ENCODE results near the gene SNRNP25.
"Not testable (repeated sequence)": the region's sequence is repeated elsewhere in the genome, so short reads cannot be mapped to it uniquely, and the experiment has no call there.

The SNRNP25 gene

GRCh38 chr16:25926-26348 lies 27.7 kb upstream of the SNRNP25 start:
- H3K4me3 ChIP-seq (ENCODE audit: control insufficient read depth in 1 of 7, extremely low read depth in 1 of 7, insufficient read depth in 4 of 7, low read depth in 2 of 7, low read length in 6 of 7); DNase-seq; POLR2A ChIA-PET; H3K36me3 ChIP-seq (ENCODE audit: control insufficient read depth in 4 of 4, insufficient read depth in 4 of 4, low read length in 3 of 4); H3K4me1 ChIP-seq (ENCODE audit: control extremely low read depth in 1 of 4, control insufficient read depth in 4 of 4, insufficient read depth in 4 of 4, low read length in 3 of 4); H3K9me3 ChIP-seq (ENCODE audit: control extremely low read depth in 1 of 5, control insufficient read depth in 4 of 5, insufficient read depth in 2 of 5, low read depth in 1 of 5, low read length in 4 of 5); H3K27ac ChIP-seq (ENCODE audit: insufficient read depth in 1 of 2, low read depth in 1 of 2, low read length in 2 of 2, poor library complexity in 1 of 2, severe bottlenecking in 2 of 2); H3K27me3 ChIP-seq (replicated peaks in 2 of 5; ENCODE audit: control insufficient read depth in 4 of 5, insufficient read depth in 5 of 5, low read length in 4 of 5); CTCF ChIA-PET: not testable (repeated sequence)
- no CpG with 5 or more reads among the region's 5 CpGs for WGBS (ENCODE audit: insufficient coverage)

- peaks cover 0 to 17% (median 16%) of the 10 kb centered on the region in 4 experiments for H3K4me1 ChIP-seq (ENCODE audit: control extremely low read depth in 1 of 4, control insufficient read depth in 4 of 4, insufficient read depth in 4 of 4, low read length in 3 of 4)
Observed at GRCh38 chr16:30627-31026, 23.0 kb upstream of the SNRNP25 start.

GRCh38 chr16:33154-33876 lies 20.3 kb upstream of the SNRNP25 start:
- H3K4me3 ChIP-seq (ENCODE audit: control insufficient read depth in 1 of 7, extremely low read depth in 1 of 7, insufficient read depth in 4 of 7, low read depth in 2 of 7, low read length in 6 of 7); H3K27ac ChIP-seq (ENCODE audit: insufficient read depth in 1 of 2, low read depth in 1 of 2, low read length in 2 of 2, poor library complexity in 1 of 2, severe bottlenecking in 2 of 2); H3K9me3 ChIP-seq (ENCODE audit: control extremely low read depth in 1 of 5, control insufficient read depth in 4 of 5, insufficient read depth in 2 of 5, low read depth in 1 of 5, low read length in 4 of 5); POLR2A ChIA-PET; H3K27me3 ChIP-seq (replicated peaks in 2 of 5; ENCODE audit: control insufficient read depth in 4 of 5, insufficient read depth in 5 of 5, low read length in 4 of 5); DNase-seq: not testable (repeated sequence)
- peaks cover 0 to 23% (median 19%) of the 10 kb centered on the region in 4 experiments for H3K4me1 ChIP-seq (ENCODE audit: control extremely low read depth in 1 of 4, control insufficient read depth in 4 of 4, insufficient read depth in 4 of 4, low read length in 3 of 4)
- 100% methylated on average over 1 of the region's 8 CpGs for WGBS (ENCODE audit: insufficient coverage)
- CTCF ChIA-PET: interaction anchor here (2.0 kb wide), 1 partner anchor 33 kb away, joined by 7 read pairs; no protein-coding TSS in a partner anchor
- H3K36me3 ChIP-seq (ENCODE audit: control insufficient read depth in 4 of 4, insufficient read depth in 4 of 4, low read length in 3 of 4): peaks cover 0 to 13% (median 2%) of the 10 kb centered on the region in 4 experiments

More at GRCh38 chr16:30627-31026, 23.0 kb upstream of the SNRNP25 start:
- H3K36me3 ChIP-seq (ENCODE audit: control insufficient read depth in 4 of 4, insufficient read depth in 4 of 4, low read length in 3 of 4); H3K9me3 ChIP-seq (ENCODE audit: control extremely low read depth in 1 of 5, control insufficient read depth in 4 of 5, insufficient read depth in 2 of 5, low read depth in 1 of 5, low read length in 4 of 5); CTCF ChIA-PET; H3K27me3 ChIP-seq (replicated peaks in 2 of 5; ENCODE audit: control insufficient read depth in 4 of 5, insufficient read depth in 5 of 5, low read length in 4 of 5); H3K27ac ChIP-seq (ENCODE audit: insufficient read depth in 1 of 2, low read depth in 1 of 2, low read length in 2 of 2, poor library complexity in 1 of 2, severe bottlenecking in 2 of 2); H3K4me3 ChIP-seq (ENCODE audit: control insufficient read depth in 1 of 7, extremely low read depth in 1 of 7, insufficient read depth in 4 of 7, low read depth in 2 of 7, low read length in 6 of 7); POLR2A ChIA-PET; DNase-seq: not testable (repeated sequence)
- no CpG with 5 or more reads among the region's 7 CpGs for WGBS (ENCODE audit: insufficient coverage)

- CTCF ChIA-PET: interaction anchor here (1.5 to 2.0 kb wide), 2 partner anchors 13 to 32 kb away, joined by 3 to 7 read pairs; no protein-coding TSS in a partner anchor
- peaks cover 0 to 31% (median 22%) of the 10 kb centered on the region in 4 experiments for H3K4me1 ChIP-seq (ENCODE audit: control extremely low read depth in 1 of 4, control insufficient read depth in 4 of 4, insufficient read depth in 4 of 4, low read length in 3 of 4)
- no peaks in the 10 kb centered on the region for H3K27me3 ChIP-seq (replicated peaks in 2 of 5; ENCODE audit: control insufficient read depth in 4 of 5, insufficient read depth in 5 of 5, low read length in 4 of 5)
- no peak overlapping the region for H3K27ac ChIP-seq (ENCODE audit: insufficient read depth in 1 of 2, low read depth in 1 of 2, low read length in 2 of 2, poor library complexity in 1 of 2, severe bottlenecking in 2 of 2)
- H3K4me3 ChIP-seq (ENCODE audit: control insufficient read depth in 1 of 7, extremely low read depth in 1 of 7, insufficient read depth in 4 of 7, low read depth in 2 of 7, low read length in 6 of 7): peak overlapping the region in 1 of 7 experiments; percentile 36
- no peak for DNase-seq
- H3K36me3 ChIP-seq (ENCODE audit: control insufficient read depth in 4 of 4, insufficient read depth in 4 of 4, low read length in 3 of 4): peaks cover 0 to 19% (median 2%) of the 10 kb centered on the region in 4 experiments
- POLR2A ChIA-PET: no interaction called here
- H3K9me3 ChIP-seq (ENCODE audit: control extremely low read depth in 1 of 5, control insufficient read depth in 4 of 5, insufficient read depth in 2 of 5, low read depth in 1 of 5, low read length in 4 of 5): no peaks in the 10 kb centered on the region
- WGBS (ENCODE audit: insufficient coverage): 95% methylated on average over 13 of the region's 21 CpGs
Observed at GRCh38 chr16:33877-34647, 19.6 kb upstream of the SNRNP25 start.

- ChIA-PET CTCF (interaction anchor here (1.5 to 2.0 kb wide), 2 partner anchors 12 to 31 kb away, joined by 3 to 7 read pairs; no protein-coding TSS in a partner anchor), POLR2A (no interaction called here)
- Histone ChIP-seq H3K4me3 (ENCODE audit: control insufficient read depth in 1 of 7, extremely low read depth in 1 of 7, insufficient read depth in 4 of 7, low read depth in 2 of 7, low read length in 6 of 7) (peak overlapping the region in 2 of 7 experiments; percentile 36 to 40), H3K27me3 (replicated peaks in 2 of 5; ENCODE audit: control insufficient read depth in 4 of 5, insufficient read depth in 5 of 5, low read length in 4 of 5) (no peaks in the 10 kb centered on the region), H3K9me3 (ENCODE audit: control extremely low read depth in 1 of 5, control insufficient read depth in 4 of 5, insufficient read depth in 2 of 5, low read depth in 1 of 5, low read length in 4 of 5) (no peaks in the 10 kb centered on the region), H3K4me1 (ENCODE audit: control extremely low read depth in 1 of 4, control insufficient read depth in 4 of 4, insufficient read depth in 4 of 4, low read length in 3 of 4) (peaks cover 0 to 36% (median 24%) of the 10 kb centered on the region in 4 experiments), H3K27ac (ENCODE audit: insufficient read depth in 1 of 2, low read depth in 1 of 2, low read length in 2 of 2, poor library complexity in 1 of 2, severe bottlenecking in 2 of 2) (no peak overlapping the region), H3K36me3 (ENCODE audit: control insufficient read depth in 4 of 4, insufficient read depth in 4 of 4, low read length in 3 of 4) (peaks cover 0 to 24% (median 2%) of the 10 kb centered on the region in 4 experiments)
- no peak for DNase-seq
- 27% methylated on average over 6 of the region's 6 CpGs for WGBS (ENCODE audit: insufficient coverage)
Observed at GRCh38 chr16:34648-34987, 19.0 kb upstream of the SNRNP25 start.

GRCh38 chr16:35011-35677 lies 18.5 kb upstream of the SNRNP25 start:
- H3K27me3 ChIP-seq (replicated peaks in 2 of 5; ENCODE audit: control insufficient read depth in 4 of 5, insufficient read depth in 5 of 5, low read length in 4 of 5): no peaks in the 10 kb centered on the region
- ChIA-PET CTCF (interaction anchor here (1.5 to 2.0 kb wide), 2 partner anchors 12 to 31 kb away, joined by 3 to 7 read pairs; no protein-coding TSS in a partner anchor), POLR2A (no interaction called here)
- peaks cover 0 to 24% (median 2%) of the 10 kb centered on the region in 4 experiments for H3K36me3 ChIP-seq (ENCODE audit: control insufficient read depth in 4 of 4, insufficient read depth in 4 of 4, low read length in 3 of 4)
- peak; percentile 41 to 87 (median 83) for DNase-seq
- WGBS (ENCODE audit: insufficient coverage): 54% methylated on average over 16 of the region's 17 CpGs
- H3K9me3 ChIP-seq (ENCODE audit: control extremely low read depth in 1 of 5, control insufficient read depth in 4 of 5, insufficient read depth in 2 of 5, low read depth in 1 of 5, low read length in 4 of 5): no peaks in the 10 kb centered on the region
- peak overlapping the region in 3 of 7 experiments; percentile 12 to 40 (median 36) for H3K4me3 ChIP-seq (ENCODE audit: control insufficient read depth in 1 of 7, extremely low read depth in 1 of 7, insufficient read depth in 4 of 7, low read depth in 2 of 7, low read length in 6 of 7)
- H3K27ac ChIP-seq (ENCODE audit: insufficient read depth in 1 of 2, low read depth in 1 of 2, low read length in 2 of 2, poor library complexity in 1 of 2, severe bottlenecking in 2 of 2): peak overlapping the region in 1 of 2 experiments; percentile 30
- peaks cover 0 to 41% (median 24%) of the 10 kb centered on the region in 4 experiments for H3K4me1 ChIP-seq (ENCODE audit: control extremely low read depth in 1 of 4, control insufficient read depth in 4 of 4, insufficient read depth in 4 of 4, low read length in 3 of 4)

Measured in common myeloid progenitor, CD34-positive (primary cell).